Suppressor macrophage treated with lipopolysaccharide for 4 hours (primary cell): ENCODE results near the gene HOXB9.

Experiments used
- DNase-seq: peaks from one replicate; pipeline ENCODE4 v3.0.0-alpha.2; 2020

HOXB9 gene

DNA sequence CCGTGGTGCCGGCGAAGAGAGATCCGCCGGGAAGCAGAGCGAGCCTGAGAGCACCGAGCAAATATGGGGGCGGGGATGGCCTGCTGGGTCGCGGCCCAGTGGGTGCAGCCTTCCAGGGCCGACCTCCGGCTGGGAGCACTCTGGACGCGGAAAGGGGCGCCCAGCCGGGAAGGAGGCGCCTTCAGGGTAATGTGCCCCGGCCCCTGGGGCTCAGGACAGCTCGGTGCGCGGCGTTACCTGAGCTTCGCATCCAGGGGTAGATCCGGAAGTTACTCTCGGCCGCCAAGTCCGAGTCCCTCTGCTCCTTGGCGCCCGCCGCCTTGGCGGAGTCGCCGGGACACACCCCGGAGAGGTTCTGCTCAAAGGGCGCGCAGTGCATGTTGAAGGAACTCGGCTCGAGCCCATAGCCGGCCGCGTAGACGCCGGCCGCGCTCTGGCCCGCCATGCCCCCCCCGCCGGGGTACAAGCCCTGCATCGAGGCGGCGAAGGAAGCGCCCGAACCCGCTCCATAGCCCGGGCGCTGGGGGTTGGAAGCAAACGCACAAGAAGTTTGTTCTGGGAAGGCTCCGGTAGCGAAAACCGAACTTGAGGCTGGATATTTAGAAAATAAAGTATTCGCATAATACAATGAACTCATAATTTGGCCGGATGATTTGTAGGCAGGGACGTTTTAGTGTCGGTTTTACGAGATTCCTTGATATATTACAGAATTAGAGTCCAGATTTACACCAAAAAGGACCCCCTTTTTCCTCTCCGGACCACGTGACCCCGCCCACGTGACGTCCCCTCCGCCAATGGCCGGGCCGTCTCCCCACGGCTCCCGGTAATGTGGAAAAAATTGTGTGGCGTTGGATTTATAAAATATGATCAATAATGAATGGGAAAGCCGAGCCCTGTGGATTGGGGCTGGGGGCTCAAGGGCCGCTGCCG, 15.6 kb downstream of the HOXB9 start, which contains the start of gene HOXB7:
HOXB7 (minus strand) TSS at position 736 of the 930 bp plus-strand sequence; CDS start at position 637, 99 bp downstream.
- peak; percentile 50 for DNase-seq

- no peak for DNase-seq
Measured at GRCh38 chr17:48609759-48610281, 16.3 kb downstream of the HOXB9 start.

DNA sequence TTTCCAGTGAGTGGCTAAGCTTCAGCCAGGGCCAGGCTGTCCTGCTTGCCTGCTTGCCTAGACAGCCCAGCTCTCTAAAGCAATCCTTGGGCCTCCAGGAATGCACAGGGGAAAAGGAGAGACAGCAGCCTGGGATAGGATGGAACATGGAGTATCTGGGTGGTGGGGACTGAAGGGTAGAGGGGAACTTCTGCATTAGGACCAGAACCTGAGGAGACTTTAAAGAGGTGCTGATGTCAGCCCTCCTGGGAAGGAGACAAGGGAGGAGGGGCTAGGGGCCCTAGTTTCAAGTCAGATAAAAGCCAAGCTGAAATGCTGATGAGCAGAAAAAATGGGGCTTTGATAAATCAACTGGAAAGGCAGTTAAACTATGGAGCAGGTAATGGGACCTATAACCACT, 17.1 kb downstream of the HOXB9 start:
- no peak for DNase-seq

DNA sequence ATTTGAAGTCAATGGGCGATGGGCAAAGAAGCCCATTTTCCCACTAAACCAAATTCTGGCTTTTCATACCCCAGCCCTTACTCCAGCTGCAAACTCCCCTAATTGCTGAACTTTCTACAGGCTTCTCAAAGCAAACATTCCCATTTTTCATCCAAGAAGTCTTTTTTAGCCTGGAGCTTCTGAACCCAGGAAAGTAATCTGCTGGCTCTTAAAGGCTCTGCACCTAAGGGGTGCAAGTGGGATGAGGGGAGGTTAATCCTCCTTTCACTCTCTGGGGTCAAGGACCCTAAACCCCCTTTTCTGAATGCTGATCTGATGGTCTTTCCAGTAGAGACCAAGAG, 17.7 kb downstream of the HOXB9 start:
- no peak for DNase-seq

DNA sequence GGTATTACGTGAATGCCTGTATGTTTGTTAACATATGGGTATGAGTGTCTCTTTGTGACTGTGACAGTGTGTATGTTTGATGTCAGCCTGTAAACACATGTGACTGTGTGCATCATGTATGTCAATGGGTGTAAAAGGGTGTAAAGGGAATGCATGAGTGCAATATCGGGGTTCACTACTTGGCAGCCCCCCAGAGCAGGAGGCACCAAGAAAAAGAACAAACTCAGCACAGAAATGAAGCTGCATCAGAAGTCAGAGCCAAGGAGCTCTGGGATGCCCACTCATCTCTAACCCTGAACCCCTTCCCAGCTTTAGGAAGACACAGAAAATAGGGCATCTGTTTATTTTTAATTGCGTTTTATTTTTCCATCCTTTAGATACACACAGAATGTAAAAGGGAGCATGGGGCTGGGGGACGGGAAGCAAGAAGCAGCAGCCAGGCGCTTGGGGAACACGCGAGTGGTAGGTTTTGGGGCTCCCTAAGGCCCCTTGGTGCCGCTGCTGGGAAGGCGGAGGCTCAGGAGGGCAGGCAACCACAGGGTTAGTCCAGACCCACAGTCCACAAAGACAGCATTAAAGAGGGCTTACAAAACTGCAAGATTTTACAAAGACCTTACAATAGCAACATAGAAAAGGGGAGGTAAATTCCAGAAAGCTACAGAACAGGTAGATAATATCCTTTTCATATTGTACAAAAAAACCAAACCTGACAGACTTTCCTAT, 19.1 kb downstream of the HOXB9 start:
- DNase-seq: no peak

DNA sequence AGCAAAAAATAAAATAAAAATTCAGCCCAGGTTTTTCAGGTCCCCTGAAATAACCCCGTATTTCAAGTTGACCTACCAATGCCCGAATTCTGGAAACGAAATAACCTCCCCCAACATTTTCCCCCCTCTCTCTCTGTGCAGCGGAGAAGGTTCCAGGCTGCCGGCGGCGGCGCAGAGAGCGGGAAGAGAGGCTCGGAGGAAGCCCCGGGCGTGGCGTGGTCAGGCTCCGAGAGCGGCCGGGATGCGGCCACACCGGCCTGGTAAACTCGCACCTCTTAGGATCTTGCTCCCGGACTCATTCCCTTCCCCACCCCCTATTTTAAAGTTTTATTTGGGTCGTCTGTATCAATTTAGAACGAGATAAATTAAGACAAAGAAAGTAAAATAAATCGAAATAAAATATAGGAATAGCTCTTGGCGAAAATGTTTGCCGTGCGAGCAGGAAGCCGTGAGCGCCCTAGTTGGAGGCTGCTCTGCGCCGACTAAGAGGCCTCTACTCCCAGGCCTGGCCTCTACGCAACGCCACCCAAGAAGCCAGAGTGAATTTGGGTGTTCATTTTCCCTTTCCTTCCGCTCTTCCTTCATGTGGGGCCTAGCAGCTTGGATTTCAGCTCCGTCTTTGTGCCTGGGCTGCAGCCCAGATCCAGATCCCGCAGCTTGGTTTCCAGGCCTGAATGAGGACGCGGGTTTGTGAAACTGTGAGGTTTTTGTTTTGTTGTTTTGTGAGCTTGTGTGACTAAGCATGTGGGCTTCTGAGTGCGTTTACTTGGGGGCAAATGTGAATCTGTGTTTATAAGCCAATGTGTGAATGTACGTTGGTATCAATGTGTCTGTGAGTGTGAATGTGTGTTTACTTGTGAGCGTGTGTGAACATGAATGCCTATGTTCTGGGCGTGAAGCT, 19.9 kb downstream of the HOXB9 start:
- no peak for DNase-seq

DNA sequence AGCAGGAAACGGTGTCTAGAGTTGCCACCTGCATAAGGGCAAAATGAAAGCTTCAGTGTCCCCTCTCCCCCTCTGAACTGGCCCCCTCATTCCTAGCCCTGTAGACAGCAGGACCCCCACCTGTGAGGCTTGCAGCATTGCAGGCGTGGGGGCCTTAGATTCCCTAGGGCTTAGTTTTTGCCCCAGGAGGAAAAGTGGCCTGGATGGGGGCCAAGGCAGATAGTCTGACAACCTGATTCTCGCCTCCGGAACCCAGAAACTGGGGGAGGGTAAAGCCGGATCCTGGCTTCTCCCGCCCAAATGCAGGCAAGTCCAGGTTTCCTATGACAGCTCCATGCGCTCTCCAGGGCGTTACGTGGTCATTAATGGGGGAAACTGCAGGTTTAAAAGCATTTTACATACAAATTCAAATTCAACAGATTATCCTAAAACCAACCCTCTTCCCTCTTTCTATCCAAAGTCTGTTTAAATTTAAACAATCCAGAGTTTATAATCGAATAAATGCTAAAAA, 20.7 kb downstream of the HOXB9 start:
- DNase-seq: no peak

DNA sequence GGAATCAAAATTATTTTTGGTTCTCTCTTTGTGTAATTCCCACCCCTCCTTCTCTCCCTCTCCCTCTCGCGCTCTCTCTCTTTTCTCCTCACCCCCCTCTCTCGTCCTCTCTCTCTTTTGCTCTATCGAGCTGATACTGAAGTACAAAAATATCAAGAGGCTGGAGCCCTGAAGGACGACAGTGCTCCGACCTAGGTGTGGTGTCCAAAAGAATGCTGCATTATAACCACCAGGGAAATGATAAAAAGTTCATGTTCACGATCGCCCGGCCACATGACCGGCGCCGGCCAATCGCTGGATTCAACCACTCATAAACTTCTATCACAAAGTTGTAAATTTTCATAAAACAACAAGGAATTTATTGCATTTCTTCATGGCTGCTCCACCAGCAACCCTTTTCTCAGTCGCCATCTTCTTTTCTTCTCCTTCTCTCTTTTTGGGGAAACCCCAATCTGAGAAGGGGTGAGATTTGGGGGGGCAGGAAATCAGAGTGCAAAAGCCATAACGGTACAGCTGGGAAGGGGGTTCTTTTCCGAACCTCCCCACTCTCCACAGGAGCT, 21.3 kb downstream of the HOXB9 start, which contains the start of gene HOXB6:
HOXB6 (minus strand) TSS at position 217 of the 560 bp plus-strand sequence. CDS start 6,836 bp downstream, outside the sequence.
- DNase-seq: no peak

DNA sequence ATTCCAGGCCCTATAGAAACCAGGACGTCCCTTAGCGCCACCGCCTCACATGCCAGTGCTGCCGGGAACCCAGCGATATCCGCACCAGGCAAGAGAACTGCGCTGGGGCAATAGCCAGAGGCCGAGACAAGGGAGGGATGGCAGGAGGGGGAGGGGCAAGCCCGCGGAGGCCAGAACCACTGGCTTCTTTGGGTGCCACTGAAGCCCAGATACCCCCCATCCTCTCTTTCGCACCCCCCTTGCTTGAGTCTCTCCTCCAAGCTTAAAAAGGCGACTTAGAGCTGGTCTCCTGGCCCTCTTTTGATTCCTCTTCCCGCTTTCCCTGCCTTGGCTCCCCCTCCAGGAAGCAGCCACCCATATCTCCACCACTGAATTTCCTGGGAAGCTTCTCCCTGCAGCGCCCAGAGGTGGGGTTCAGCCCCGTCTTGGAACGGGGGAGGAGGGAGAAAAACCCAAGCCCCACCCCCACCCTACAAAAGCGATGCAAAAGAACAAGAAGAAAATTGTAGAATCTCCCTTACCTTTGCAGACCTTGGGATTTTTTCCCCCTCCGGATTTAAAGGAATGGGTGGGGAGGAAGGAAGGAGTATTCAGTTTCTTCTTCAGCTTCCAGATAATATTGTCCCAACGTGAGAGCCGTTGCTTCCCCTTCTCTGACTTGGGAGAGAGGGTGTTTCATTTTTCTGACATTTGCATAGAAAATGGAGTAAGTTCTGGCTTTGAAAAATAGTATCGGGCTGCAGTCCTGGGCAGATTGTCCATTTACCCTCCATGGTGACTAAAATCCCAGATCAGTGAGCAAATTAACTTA, 22.0 kb downstream of the HOXB9 start:
- DNase-seq: no peak

DNA sequence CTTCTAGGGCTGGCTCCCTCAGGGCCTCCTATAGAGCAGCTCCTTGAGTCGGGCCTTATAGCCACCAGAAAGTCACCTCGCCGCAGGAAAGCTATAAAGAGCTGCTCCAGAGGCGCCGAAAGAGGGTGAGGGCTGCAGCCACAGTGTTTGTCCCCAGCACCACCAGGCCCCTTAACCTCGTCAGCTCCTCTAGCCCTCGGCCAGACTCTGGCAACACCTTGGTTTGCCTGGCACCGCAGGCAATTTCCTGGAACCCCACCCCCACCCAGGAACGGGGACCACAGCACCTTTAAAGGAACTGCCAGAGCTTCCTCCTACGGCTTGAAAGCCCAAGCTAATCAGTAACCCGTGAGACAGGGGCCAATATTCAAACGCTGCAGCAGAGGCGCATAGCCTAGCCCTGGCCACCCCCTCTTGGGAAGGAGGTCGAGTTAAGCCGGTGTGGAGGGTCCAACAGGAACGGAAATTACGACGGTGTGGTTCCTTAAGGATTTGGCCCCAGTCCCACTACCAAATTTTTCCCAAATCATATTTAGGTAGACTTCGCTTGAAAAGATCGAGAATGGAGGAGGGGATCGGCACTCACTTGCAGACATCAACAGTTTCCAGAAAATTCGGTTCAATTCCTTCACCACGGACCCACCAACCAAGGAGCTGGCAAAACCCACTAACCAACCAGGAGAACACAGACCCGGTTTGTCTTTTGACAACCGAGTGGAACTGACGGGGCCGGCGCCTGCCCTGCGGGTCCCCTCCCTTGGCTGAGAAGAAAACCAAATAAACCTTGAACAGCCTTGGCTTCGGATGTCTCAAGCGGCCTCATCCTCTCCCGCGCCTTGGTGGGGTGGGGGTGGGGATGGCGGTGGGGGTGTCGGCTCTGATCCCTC, 24.4 kb downstream of the HOXB9 start:
- no peak for DNase-seq

- no peak for DNase-seq
Measured at GRCh38 chr17:48601207-48601538, 25.0 kb downstream of the HOXB9 start.

- no peak for DNase-seq
Measured at GRCh38 chr17:48600244-48601098, 25.7 kb downstream of the HOXB9 start.

DNA sequence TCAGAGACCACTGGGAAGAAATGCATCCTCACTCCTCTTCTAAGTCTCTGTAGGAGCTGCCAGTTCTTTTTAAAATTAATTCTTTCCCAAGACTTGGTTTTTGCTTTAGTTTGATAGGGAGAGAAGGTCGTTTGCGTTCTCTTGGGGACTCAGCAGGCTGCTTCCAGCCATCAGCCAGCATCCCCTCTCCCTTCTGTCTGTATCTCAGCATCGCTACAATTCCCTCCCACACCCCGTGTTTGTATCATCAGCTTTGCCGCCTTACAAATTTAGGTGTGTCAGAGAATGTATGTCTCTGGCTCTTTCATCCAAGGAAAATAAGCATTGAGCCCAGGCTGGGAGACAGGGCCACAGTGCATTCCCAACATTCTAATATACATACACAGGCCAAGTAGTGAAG, 26.8 kb downstream of the HOXB9 start:
- no peak for DNase-seq

- DNase-seq: no peak
Measured at GRCh38 chr17:48598736-48599135, 27.4 kb downstream of the HOXB9 start.

GRCh38 chr17:48597778-48598631, 28.2 kb downstream of the HOXB9 start:
- peak; percentile 55 for DNase-seq

DNA sequence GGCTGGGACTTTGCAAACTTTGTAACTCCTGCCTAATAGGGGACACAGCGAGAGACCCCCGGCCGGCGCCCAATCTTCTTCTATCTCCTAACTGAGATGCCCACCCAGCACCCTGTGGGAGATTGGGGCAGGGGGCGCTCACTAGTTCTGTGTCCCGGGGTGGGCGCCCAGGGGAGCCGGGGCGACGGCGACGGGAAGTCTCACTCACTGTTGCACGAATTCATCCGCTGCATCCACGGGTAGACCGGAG, 28.7 kb downstream of the HOXB9 start:
- DNase-seq: no peak

- DNase-seq: no peak
Measured at GRCh38 chr17:48596735-48597527, 29.2 kb downstream of the HOXB9 start.
